Raji (cell line): ENCODE results near the gene EPSTI1.

ENCODE experiments used
- POLR2A ChIP-seq: IDR thresholded peaks from 2 replicates; pipeline ENCODE4 v1.6.1; 2011; ENCODE audit warnings: low read depth, low read length, control low read depth; ENCODE audit not compliant: insufficient read depth

The EPSTI1 gene

GRCh38 chr13:42991898-42992763 lies at the start of gene EPSTI1:
EPSTI1 (minus strand) TSS chr13:42992241; CDS start chr13:42992165, 76 bp downstream.
- peak; percentile 38 for TF ChIP-seq POLR2A

DNA sequence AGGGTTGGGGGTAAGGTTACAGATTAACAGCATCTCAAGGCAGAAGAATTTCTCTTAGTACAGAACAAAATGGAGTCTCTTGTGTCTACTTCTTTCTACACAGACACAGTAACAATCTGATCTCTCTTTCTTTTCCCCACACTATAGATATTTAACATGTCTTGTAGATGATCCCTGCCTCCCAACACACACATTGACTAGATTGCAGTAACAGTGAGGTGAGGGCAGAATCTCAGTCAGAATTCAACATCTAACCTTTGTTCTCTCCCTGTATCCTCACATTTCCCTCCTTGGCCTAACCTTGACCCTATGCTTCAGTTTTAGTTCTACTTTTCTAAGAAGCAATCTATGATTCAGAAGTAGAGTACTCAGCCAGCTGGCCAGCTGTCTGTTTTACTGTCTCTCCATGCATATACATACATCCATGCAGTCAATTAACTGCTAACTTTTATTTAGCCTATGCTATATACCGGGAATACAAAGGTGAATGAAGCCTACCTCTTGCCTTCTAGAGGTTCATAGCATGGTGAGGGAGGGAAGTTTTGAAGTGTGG lies 49.4 kb upstream of the EPSTI1 start:
- TF ChIP-seq POLR2A = no peak

- TF ChIP-seq POLR2A = no peak
Observed at GRCh38 chr13:43039966-43040365, 47.9 kb upstream of the EPSTI1 start.

- TF ChIP-seq POLR2A = no peak
Observed at GRCh38 chr13:43036351-43037250, 44.6 kb upstream of the EPSTI1 start.

DNA sequence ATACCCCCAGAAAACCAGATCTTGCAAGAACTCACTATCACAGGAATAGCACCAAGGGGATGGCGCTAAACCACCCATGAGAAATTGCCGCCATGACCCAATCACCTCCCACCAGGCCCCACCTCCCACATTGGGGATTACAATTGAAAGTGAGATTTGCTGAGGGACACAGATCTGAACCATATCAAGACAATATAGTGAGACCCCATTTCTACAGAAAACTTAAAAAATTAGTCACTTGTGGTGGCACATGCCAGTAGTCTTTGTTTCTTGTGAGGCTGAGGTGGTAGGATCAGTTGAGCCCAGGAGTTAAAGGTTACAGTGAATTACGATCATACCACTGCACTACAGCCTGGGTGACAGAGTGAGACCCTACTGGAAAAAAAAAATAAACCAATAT lies 41.0 kb upstream of the EPSTI1 start:
- TF ChIP-seq POLR2A = no peak

DNA sequence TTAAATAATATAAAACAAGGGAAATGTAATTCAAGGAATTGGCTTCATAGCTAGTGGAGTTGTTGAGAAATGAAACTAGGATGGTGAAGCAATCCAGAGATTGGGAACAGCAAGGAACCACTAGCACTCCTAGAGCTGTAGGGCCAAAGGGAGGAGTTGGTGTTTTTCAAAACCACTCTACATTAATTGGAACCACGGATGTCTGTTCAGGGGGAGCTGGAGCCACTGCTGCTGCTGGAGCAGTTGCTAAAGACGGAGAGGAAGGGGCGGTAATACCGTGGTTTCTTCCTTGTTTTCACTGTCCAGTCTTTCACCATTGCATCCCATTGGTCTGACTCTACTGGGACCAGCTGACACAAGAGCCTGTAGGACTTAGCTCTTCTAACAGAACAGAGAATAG lies 39.8 kb upstream of the EPSTI1 start:
- TF ChIP-seq POLR2A = no peak

- no peak for TF ChIP-seq POLR2A
Observed at GRCh38 chr13:43030548-43030947, 38.5 kb upstream of the EPSTI1 start.

DNA sequence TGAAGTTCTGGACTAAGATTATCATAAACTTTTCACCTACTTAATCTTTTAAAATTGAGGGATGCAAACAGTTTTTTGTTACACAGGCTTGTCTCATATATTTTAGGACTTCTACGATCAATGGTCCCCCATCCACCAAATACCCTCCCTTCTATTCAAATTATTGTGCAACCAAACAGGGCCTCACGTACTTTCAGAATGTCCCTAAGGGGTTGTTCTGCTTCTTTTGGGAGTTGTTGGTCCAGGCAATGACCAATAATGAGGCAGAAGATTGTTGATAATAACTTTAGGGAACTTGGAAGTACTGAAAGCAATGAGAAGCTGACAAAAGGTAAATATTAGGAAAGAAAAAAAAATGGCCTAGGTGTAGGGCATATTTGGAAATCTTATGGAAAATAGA lies 34.2 kb upstream of the EPSTI1 start:
- TF ChIP-seq POLR2A = no peak

GRCh38 chr13:43023289-43023963 lies 31.4 kb upstream of the EPSTI1 start, which contains the start of gene DNAJC15:
DNAJC15 (plus strand) TSS chr13:43023586; CDS start chr13:43023627, 41 bp downstream.
- peak; percentile 79; the same call in 1 of the 2 replicates for TF ChIP-seq POLR2A

GRCh38 chr13:43022934-43023288 lies 30.9 kb upstream of the EPSTI1 start:
- TF ChIP-seq POLR2A = no peak

- no peak for TF ChIP-seq POLR2A
Observed at GRCh38 chr13:43021926-43022670, 30.1 kb upstream of the EPSTI1 start.

GRCh38 chr13:43020794-43021193 lies 28.8 kb upstream of the EPSTI1 start:
- no peak for TF ChIP-seq POLR2A

- no peak for TF ChIP-seq POLR2A
Observed at GRCh38 chr13:43019811-43020210, 27.8 kb upstream of the EPSTI1 start.

- TF ChIP-seq POLR2A = no peak
Observed at GRCh38 chr13:43016226-43016625, 24.2 kb upstream of the EPSTI1 start.
